SK-N-SH treated with all-trans-retinoic acid at 6 μM for 48 hours (cell line): ENCODE data around the gene THOC1.

Source experiments
- ATAC-seq: fragments of 200-7000 bp; cut with Tn5 transposase; 3 replicates; pipeline ENCODE4 v1.9.1; 2020; ENCODE audit warnings: mild to moderate bottlenecking, moderate library complexity
- BACH2 ChIP-seq: fragments of 250-450 bp; sonication (Bioruptor Pico); IDR thresholded peaks from 2 replicates; pipeline ENCODE4 v1.9.0; 2021; ENCODE audit warnings: mild to moderate bottlenecking, borderline replicate concordance
- CSDC2 ChIP-seq: fragments of 250-450 bp; sonication (Bioruptor Pico); IDR thresholded peaks from 2 replicates; pipeline ENCODE4 v1.5.0; 2020; ENCODE audit warnings: mild to moderate bottlenecking, moderate library complexity
- GLIS3 ChIP-seq: fragments of 250-450 bp; sonication (Bioruptor Pico); IDR thresholded peaks from 2 replicates; pipeline ENCODE4 v1.5.0; 2020; ENCODE audit warnings: mild to moderate bottlenecking, moderate library complexity
- ISL1 ChIP-seq: fragments of 250-450 bp; sonication (Bioruptor Pico); IDR thresholded peaks from 2 replicates; pipeline ENCODE4 v2.1.2; 2022; ENCODE audit warnings: mild to moderate bottlenecking, moderate library complexity
- OSR1 ChIP-seq: fragments of 250-450 bp; sonication (Bioruptor Pico); IDR thresholded peaks from 2 replicates; pipeline ENCODE4 v1.8.0; 2022; ENCODE audit warnings: moderate library complexity, mild to moderate bottlenecking, inconsistent platforms
- PPARA ChIP-seq: fragments of 250-450 bp; sonication (Bioruptor Pico); IDR thresholded peaks from 2 replicates; pipeline ENCODE4 v1.5.0; 2020; ENCODE audit warnings: mild to moderate bottlenecking, borderline replicate concordance
- RARB ChIP-seq: fragments of 250-450 bp; sonication (Bioruptor Pico); IDR thresholded peaks from 2 replicates; pipeline ENCODE4 v1.8.0; 2021; ENCODE audit warnings: mild to moderate bottlenecking, moderate library complexity
- SNAI2 ChIP-seq: fragments of 250-450 bp; sonication (Bioruptor Pico); IDR thresholded peaks from 2 replicates; pipeline ENCODE4 v1.5.0; 2020; ENCODE audit warnings: mild to moderate bottlenecking, moderate library complexity
- TCF4 ChIP-seq: fragments of 250-450 bp; sonication (Bioruptor Pico); IDR thresholded peaks from 2 replicates; pipeline ENCODE4 v1.8.0; 2021; ENCODE audit warnings: mild to moderate bottlenecking, moderate library complexity, borderline replicate concordance
- ZC3H10 ChIP-seq: fragments of 250-450 bp; sonication (Bioruptor Pico); IDR thresholded peaks from 2 replicates; pipeline ENCODE4 v1.5.1; 2021; ENCODE audit warnings: mild to moderate bottlenecking, moderate library complexity
- ZFP3 ChIP-seq: fragments of 250-450 bp; sonication (Bioruptor Pico); IDR thresholded peaks from 2 replicates; pipeline ENCODE4 v1.5.0; 2020; ENCODE audit warnings: mild to moderate bottlenecking, moderate library complexity
- ZFP30 ChIP-seq: fragments of 450-650 bp; formaldehyde crosslinking; IDR thresholded peaks from 2 replicates; pipeline ENCODE4 v1.5.0; 2022; ENCODE audit warnings: mild to moderate bottlenecking, moderate library complexity
- ZNF565 ChIP-seq: fragments of 450-650 bp; formaldehyde crosslinking; conservative IDR thresholded peaks from 2 replicates; pipeline ENCODE4 v1.5.0; 2020; ENCODE audit warnings: low read depth, mild to moderate bottlenecking, moderate library complexity
- ZNF70 ChIP-seq: fragments of 450-650 bp; formaldehyde crosslinking; IDR thresholded peaks from 2 replicates; pipeline ENCODE4 v1.5.0; 2020; ENCODE audit warnings: mild to moderate bottlenecking, moderate library complexity
- ZNF8 ChIP-seq: fragments of 450-650 bp; formaldehyde crosslinking; IDR thresholded peaks from 2 replicates; pipeline ENCODE4 v1.5.0; 2020; ENCODE audit warnings: mild to moderate bottlenecking, moderate library complexity
- TF ChIP-seq, protein P1 (sequence below): fragments of 250-450 bp; sonication (Bioruptor Pico); IDR thresholded peaks from 2 replicates; pipeline ENCODE4 v1.5.1; 2021; ENCODE audit warnings: mild to moderate bottlenecking, moderate library complexity
- TF ChIP-seq, protein P2 (sequence below): fragments of 250-450 bp; sonication (Bioruptor Pico); IDR thresholded peaks from 2 replicates; pipeline ENCODE4 v1.5.0; 2020; ENCODE audit warnings: mild to moderate bottlenecking, moderate library complexity
- TF ChIP-seq, protein P3 (sequence below): fragments of 250-450 bp; sonication (Bioruptor Pico); IDR thresholded peaks from 2 replicates; pipeline ENCODE4 v1.8.0; 2021; ENCODE audit warnings: low read depth, mild to moderate bottlenecking, moderate library complexity, borderline replicate concordance
- TF ChIP-seq, protein P4 (sequence below): fragments of 250-450 bp; sonication (Bioruptor Pico); IDR thresholded peaks from 2 replicates; pipeline ENCODE4 v1.8.0; 2020; ENCODE audit warnings: mild to moderate bottlenecking, moderate library complexity, borderline replicate concordance
- TF ChIP-seq, protein P5 (sequence below): fragments of 250-450 bp; sonication (Bioruptor Pico); IDR thresholded peaks from 2 replicates; pipeline ENCODE4 v1.5.1; 2020; ENCODE audit warnings: low read depth, mild to moderate bottlenecking, moderate library complexity

THOC1 gene

DNA sequence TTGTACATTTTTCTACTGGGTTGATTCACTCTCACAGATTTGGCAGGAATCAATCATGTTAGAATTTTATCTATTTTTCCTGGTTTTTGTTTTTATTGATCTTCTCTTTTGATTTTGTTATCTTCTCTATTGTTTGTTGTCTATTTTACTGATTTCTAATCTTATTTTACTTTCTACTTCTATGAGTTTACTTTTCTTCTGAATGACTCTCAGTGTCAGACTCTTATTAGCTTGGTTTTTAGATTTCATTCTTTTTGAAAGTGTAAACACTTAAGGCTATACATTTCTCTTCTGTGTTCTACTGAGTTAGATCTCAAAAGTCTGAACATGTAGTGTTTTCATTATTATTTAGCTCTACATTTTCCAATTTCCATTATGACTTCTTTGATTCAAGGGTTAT lies 47.1 kb downstream of the THOC1 start (continued):
- no peak for TF ChIP-seq GLIS3 (CRISPR knock-in tag)

DNA sequence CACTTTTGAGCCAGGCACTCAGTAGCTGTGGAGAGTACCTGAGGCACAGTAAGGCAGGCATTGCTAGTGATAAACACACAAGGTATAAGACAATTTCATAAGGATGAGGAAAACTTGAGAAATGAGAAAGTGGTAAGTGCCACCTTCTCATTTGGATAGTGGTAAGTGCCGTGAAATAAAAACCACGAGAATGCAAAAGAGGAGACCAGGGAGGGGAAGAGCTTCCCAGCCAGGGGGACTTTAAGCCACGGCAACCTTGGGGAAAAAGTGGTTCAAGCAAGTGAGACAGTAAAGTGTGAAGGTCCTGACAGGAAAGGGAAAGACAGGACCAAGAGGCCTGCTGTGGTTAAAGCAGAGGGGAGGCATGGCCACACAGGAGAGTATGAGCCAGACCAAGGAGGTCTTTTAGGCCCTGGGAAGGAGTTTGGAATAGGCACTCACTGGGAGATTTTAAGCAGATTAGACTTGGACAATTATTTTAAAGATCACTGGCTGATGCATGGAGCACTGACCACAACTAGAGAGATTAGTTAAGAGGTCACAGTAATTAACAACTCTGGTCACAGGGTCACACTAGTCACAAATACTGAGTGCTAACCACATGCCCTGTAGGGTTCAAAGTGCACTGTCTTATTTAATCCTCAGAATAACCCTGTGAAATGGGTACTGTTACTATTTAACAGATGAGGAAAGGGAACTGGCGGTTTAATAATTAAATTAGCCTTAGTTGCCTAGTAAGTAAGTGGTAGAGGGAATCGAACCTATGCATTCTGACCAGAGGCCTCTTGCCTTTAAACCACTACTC lies 50.1 kb downstream of the THOC1 start:
- TF ChIP-seq, protein P1, sequence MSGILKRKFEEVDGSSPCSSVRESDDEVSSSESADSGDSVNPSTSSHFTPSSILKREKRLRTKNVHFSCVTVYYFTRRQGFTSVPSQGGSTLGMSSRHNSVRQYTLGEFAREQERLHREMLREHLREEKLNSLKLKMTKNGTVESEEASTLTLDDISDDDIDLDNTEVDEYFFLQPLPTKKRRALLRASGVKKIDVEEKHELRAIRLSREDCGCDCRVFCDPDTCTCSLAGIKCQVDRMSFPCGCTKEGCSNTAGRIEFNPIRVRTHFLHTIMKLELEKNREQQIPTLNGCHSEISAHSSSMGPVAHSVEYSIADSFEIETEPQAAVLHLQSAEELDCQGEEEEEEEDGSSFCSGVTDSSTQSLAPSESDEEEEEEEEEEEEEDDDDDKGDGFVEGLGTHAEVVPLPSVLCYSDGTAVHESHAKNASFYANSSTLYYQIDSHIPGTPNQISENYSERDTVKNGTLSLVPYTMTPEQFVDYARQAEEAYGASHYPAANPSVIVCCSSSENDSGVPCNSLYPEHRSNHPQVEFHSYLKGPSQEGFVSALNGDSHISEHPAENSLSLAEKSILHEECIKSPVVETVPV (CRISPR knock-in tag): no peak
- TF ChIP-seq TCF4: no peak
- TF ChIP-seq, protein P2, sequence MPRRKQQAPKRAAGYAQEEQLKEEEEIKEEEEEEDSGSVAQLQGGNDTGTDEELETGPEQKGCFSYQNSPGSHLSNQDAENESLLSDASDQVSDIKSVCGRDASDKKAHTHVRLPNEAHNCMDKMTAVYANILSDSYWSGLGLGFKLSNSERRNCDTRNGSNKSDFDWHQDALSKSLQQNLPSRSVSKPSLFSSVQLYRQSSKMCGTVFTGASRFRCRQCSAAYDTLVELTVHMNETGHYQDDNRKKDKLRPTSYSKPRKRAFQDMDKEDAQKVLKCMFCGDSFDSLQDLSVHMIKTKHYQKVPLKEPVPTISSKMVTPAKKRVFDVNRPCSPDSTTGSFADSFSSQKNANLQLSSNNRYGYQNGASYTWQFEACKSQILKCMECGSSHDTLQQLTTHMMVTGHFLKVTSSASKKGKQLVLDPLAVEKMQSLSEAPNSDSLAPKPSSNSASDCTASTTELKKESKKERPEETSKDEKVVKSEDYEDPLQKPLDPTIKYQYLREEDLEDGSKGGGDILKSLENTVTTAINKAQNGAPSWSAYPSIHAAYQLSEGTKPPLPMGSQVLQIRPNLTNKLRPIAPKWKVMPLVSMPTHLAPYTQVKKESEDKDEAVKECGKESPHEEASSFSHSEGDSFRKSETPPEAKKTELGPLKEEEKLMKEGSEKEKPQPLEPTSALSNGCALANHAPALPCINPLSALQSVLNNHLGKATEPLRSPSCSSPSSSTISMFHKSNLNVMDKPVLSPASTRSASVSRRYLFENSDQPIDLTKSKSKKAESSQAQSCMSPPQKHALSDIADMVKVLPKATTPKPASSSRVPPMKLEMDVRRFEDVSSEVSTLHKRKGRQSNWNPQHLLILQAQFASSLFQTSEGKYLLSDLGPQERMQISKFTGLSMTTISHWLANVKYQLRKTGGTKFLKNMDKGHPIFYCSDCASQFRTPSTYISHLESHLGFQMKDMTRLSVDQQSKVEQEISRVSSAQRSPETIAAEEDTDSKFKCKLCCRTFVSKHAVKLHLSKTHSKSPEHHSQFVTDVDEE (CRISPR knock-in tag): no peak
- TF ChIP-seq BACH2 (CRISPR knock-in tag): no peak
- no peak for TF ChIP-seq ZNF565 (CRISPR knock-in tag)
- no peak for TF ChIP-seq OSR1 (CRISPR knock-in tag)
- TF ChIP-seq ISL1 (CRISPR knock-in tag): no peak
- TF ChIP-seq ZNF70 (CRISPR knock-in tag): no peak
- no peak for TF ChIP-seq PPARA (CRISPR knock-in tag)
- TF ChIP-seq ZC3H10 (CRISPR knock-in tag): no peak
- no peak for TF ChIP-seq ZFP30
- no peak for TF ChIP-seq CSDC2
- TF ChIP-seq, all 23 proteins: peak for 0
- ATAC-seq: no peak

DNA sequence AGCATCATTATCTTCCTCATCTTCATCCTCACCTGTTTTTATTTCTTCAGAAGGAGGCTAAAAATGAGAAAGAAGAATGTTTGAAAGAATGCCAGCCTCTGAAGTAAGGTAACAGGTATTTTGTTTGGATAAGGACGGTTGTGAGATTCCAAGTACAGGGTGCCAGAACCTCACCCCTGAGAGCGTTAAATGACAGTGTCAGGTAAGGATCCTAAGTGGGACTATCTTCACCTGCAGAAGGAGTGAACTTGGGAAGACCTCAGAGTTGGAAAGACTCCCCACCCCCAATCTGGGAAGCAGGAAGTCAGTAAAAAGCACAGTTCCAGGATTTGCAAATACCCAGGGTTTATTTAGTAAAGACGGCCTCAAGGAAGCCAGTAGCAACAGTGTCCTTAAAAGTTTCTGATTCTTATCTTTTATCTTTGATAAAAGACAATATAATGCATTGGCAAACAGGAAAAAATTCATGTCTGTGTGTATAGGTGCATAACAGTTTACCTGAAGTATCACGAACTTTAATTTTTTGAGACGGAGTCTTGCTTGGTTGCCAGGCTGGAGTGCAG lies 52.3 kb downstream of the THOC1 start:
- no peak for ATAC-seq

More for the DNA sequence above, 52.3 kb downstream of the THOC1 start:
- TF ChIP-seq ZFP3 (CRISPR knock-in tag): no peak
- TF ChIP-seq RARB (CRISPR knock-in tag): no peak
- TF ChIP-seq, protein P1 (CRISPR knock-in tag): no peak
- TF ChIP-seq, protein P3, sequence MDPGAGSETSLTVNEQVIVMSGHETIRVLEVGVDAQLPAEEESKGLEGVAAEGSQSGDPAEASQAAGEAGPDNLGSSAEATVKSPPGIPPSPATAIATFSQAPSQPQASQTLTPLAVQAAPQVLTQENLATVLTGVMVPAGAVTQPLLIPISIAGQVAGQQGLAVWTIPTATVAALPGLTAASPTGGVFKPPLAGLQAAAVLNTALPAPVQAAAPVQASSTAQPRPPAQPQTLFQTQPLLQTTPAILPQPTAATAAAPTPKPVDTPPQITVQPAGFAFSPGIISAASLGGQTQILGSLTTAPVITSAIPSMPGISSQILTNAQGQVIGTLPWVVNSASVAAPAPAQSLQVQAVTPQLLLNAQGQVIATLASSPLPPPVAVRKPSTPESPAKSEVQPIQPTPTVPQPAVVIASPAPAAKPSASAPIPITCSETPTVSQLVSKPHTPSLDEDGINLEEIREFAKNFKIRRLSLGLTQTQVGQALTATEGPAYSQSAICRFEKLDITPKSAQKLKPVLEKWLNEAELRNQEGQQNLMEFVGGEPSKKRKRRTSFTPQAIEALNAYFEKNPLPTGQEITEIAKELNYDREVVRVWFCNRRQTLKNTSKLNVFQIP (CRISPR knock-in tag): no peak
- TF ChIP-seq, protein P2 (CRISPR knock-in tag): no peak
- TF ChIP-seq BACH2 (CRISPR knock-in tag): no peak
- TF ChIP-seq OSR1 (CRISPR knock-in tag): no peak
- no peak for TF ChIP-seq ZNF565 (CRISPR knock-in tag)
- no peak for TF ChIP-seq ZFP30
- TF ChIP-seq PPARA (CRISPR knock-in tag): no peak
- TF ChIP-seq, protein P4, sequence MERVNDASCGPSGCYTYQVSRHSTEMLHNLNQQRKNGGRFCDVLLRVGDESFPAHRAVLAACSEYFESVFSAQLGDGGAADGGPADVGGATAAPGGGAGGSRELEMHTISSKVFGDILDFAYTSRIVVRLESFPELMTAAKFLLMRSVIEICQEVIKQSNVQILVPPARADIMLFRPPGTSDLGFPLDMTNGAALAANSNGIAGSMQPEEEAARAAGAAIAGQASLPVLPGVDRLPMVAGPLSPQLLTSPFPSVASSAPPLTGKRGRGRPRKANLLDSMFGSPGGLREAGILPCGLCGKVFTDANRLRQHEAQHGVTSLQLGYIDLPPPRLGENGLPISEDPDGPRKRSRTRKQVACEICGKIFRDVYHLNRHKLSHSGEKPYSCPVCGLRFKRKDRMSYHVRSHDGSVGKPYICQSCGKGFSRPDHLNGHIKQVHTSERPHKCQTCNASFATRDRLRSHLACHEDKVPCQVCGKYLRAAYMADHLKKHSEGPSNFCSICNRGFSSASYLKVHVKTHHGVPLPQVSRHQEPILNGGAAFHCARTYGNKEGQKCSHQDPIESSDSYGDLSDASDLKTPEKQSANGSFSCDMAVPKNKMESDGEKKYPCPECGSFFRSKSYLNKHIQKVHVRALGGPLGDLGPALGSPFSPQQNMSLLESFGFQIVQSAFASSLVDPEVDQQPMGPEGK (CRISPR knock-in tag): no peak
- no peak for TF ChIP-seq GLIS3 (CRISPR knock-in tag)
- TF ChIP-seq ZNF8 (CRISPR knock-in tag): no peak
- TF ChIP-seq, protein P5, sequence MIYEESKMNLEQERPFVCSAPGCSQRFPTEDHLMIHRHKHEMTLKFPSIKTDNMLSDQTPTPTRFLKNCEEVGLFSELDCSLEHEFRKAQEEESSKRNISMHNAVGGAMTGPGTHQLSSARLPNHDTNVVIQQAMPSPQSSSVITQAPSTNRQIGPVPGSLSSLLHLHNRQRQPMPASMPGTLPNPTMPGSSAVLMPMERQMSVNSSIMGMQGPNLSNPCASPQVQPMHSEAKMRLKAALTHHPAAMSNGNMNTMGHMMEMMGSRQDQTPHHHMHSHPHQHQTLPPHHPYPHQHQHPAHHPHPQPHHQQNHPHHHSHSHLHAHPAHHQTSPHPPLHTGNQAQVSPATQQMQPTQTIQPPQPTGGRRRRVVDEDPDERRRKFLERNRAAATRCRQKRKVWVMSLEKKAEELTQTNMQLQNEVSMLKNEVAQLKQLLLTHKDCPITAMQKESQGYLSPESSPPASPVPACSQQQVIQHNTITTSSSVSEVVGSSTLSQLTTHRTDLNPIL: no peak
- TF ChIP-seq TCF4: no peak
- TF ChIP-seq SNAI2: no peak
- TF ChIP-seq CSDC2: no peak
